ENCODE data around the gene PDZRN3.

Gene PDZRN3

GRCh38 chr3:73498764-73499622 is 125.7 kb downstream of the PDZRN3 start:
- in situ Hi-C loops (cut with HindIII; ENCODE audit: low sequenced_read_pairs), result no loop called here

- in situ Hi-C loops (cut with HindIII; ENCODE audit: low sequenced_read_pairs), result no loop called here
Measured at GRCh38 chr3:73497646-73498406, 126.9 kb downstream of the PDZRN3 start.

DNA sequence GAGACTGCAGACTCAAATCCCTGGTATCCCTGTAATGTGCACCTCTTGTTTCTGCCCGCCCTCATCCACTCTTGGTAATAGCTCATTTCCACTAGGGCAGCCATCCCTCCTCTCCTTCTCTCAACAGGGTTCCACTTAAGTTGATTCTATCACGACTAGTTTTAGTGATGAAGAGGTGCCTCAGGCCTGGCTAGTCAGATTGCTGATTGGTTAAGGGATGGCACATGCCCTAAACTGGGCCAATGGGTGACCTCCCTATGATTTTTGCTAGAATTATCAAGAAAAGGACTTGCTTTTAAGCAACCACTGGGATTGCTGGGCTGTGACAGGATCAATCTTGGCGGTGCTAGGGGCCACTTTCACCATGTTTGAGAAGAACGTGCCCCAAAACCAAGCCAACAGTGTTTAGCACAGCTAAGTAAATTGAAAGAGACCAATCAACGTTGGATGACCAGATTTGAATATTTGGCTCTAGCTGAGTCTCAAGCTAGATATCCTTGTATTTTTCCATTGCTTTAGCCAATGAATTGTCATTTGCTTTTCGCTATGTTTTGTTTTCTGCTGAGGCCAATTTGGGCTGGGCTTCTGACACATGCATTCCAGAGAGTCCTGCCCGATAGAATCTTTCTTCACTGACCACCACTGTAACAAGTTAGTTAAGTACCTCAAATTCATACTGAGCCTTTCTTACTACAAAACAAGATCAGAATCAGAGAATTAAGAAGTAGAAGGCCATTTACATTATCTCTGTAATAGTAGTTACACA is 131.0 kb downstream of the PDZRN3 start:
- in situ Hi-C loops (cut with HindIII; ENCODE audit: low sequenced_read_pairs), result no loop called here

GRCh38 chr3:73492186-73492585 is 132.6 kb downstream of the PDZRN3 start:
- in situ Hi-C loops (cut with HindIII; ENCODE audit: low sequenced_read_pairs), result no loop called here

- in situ Hi-C loops (cut with HindIII; ENCODE audit: low sequenced_read_pairs), result no loop called here
Measured at GRCh38 chr3:73491287-73491662, 133.5 kb downstream of the PDZRN3 start.

DNA sequence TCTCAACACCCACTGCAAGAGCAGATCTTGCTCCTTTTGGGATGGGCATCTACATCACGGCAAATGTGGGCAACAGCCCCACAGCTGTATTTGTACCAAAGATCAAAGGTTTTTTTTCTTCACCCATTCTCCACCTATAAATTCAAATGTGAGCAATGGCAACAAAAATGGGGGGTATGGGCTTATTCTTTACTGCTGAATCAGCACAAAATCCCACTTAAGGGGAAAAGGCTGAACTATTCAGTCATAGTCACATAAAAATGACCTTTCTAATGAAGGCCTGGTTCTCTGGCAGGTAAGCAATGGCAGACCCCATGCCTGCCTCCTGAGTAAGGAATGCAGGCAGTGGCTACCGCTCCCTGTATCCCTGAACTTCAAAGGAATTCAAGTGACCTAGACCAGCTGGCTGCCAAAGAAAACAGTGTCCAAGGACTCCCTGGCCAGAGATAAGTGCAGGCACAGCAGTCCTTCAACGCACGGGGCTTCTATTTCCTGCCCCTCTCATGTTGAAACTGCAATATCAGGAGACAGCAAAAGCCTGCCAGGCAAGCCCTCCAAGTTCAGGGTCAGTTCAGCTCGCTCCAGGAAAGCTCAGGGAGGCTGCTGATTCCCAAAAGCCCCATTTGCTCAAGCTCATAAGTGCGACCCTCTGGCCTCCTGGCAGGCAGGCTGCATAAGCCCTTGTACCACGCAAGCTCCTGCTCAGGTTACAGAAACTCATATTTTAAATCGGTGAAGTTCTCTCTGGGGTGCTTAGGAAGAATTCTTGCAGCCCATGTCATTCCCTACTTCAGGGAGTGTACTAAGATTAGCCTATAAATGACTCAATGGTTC is 134.1 kb downstream of the PDZRN3 start:
- in situ Hi-C loops (cut with HindIII; ENCODE audit: low sequenced_read_pairs), result no loop called here

DNA sequence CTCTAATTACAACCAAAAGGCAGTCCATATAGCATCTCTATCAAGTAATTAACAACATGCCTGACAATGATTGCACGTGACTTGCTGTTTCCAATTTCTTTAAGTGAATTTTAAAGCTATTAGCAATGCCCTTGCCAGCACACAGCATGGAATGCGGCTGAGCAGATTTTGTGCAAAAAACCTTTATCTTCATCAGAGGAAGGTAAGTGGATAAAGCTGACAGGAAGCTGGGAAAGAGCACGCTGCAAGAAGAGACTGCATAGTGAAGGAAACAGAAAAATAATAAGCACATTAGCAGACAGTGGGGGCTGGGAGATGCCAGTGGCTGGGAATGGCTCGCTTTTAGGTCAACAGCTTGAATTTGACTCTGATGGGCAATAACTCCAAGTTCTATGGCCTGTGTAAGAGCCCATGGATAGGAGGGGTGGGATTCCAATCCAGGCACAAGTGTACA is 138.8 kb downstream of the PDZRN3 start:
- in situ Hi-C loops (cut with HindIII; ENCODE audit: low sequenced_read_pairs), result no loop called here

- in situ Hi-C loops (cut with HindIII; ENCODE audit: low sequenced_read_pairs), result no loop called here
Measured at GRCh38 chr3:73484656-73485248, 140.0 kb downstream of the PDZRN3 start.

DNA sequence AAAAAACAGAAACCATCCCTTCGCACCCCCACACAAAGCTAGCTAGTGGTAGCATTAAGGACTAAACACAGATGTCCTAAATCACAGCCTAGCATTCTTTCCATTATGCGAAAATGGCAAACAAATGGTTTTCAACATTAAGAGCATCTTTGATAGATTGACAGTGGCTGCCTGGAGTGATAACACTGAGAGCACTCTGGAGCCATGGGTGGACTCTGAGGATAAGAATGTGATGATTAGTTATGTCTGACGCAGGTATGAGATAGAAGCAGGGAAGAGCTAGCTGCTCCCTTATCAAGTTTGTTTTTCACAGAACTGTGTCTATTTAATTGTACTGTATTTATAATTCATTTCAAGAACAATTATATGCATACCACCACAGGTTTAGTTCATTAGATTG is 142.9 kb downstream of the PDZRN3 start:
- in situ Hi-C loops (cut with HindIII; ENCODE audit: low sequenced_read_pairs), result no loop called here

GRCh38 chr3:73480187-73480672 is 144.5 kb downstream of the PDZRN3 start:
- in situ Hi-C loops (cut with HindIII; ENCODE audit: low sequenced_read_pairs), result no loop called here

DNA sequence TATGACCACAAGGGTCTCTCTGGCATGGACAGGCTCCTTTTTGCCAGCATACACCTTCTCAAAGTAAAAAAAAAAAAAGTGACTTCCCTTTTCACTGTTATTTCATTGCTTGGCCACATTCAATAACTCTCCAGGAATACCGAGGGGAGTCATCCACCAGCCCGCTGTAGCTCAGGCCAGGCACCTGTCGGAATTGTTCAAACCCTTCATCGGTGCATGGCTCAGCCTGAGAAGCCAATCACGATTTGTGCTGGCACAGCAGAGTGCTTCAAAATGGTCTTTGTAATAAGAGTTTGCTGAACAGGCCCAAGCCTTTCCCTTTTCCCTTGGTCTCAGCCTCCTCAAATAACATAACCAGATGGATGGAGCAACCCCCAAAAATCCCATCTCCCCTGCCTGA is 145.4 kb downstream of the PDZRN3 start:
- in situ Hi-C loops (cut with HindIII; ENCODE audit: low sequenced_read_pairs), result no loop called here

DNA sequence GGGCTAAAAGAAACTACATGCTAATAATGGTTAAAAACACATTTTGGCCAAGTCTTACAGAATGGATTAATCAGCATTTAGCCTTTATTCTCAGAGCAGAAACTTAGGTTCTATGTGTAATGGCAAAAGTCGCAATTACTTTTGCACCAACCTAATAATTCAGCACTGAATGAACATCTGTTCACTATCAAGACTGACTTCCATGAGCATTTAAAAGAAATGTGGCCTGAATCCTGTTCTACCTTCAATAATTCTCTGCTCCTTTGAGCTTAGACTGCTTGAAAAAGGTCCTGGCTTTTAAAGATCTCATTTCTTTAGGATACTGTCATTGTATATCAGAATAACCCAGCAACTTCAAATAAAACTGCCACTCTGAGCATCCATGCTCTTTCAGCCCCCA is 145.9 kb downstream of the PDZRN3 start:
- in situ Hi-C loops (cut with HindIII; ENCODE audit: low sequenced_read_pairs), result no loop called here

DNA sequence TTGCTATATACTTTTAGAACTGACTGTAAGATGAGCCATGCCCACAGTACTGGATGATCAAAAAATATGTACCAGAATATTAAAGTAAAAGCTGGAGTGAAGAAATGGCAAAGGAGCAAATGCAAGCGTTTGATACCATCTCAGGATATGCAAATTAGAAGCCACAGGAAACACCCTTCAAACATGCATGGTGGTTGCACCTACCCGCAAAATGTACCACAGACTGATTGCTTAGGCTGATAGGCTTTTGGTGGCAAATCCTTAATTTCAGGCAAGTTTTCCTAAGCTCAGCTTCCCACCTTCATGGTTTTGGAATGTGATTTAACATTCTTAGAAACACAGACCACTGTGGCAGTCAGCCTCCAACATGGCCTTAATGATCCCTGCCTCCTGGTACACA is 149.0 kb downstream of the PDZRN3 start:
- in situ Hi-C loops (cut with HindIII; ENCODE audit: low sequenced_read_pairs), result no loop called here

DNA sequence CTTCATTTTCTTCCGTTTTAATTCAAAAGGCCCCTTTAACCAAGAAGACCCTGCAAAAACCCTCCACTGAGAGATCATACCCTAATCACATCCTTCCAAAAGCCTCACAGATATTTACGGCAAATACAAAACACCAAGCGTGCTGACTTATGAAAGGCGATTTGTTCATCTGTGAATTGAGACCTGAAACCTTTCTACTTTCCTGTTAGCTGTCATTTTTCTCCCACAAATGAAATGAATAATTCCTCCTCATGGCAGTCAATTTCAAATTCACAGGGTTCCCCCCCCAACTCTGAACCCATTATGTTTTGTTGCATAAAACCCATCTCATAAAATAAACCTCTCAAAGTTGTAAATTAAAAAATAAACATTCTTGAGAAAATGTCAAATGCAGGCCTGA is 149.6 kb downstream of the PDZRN3 start:
- in situ Hi-C loops (cut with HindIII; ENCODE audit: low sequenced_read_pairs), result no loop called here

- in situ Hi-C loops (cut with HindIII; ENCODE audit: low sequenced_read_pairs), result no loop called here
Measured at GRCh38 chr3:73474619-73475018, 150.1 kb downstream of the PDZRN3 start.

DNA sequence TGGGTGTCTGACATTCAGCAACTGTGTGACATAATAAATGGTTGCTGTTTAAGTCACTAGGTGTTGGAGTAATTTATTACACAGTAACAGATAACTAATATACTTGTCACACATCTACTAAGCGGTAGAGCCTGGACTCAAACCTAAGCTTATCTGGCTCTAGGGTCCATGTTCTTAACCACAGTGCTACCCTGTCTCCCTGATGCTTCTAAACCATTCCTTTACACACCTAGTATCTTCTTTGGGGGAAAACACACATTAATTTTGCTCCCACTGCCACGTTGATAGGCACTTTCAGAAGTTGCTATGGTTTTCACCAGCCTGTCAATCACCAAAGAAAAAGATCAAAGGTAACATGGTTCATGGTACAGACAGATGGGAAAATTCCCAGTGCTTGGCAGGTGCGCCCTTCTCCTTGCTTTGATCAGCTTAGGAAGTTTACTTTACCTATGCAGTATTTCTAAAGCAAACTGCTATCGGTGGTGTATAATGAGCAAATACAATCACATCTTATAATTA is 150.8 kb downstream of the PDZRN3 start:
- in situ Hi-C loops (cut with HindIII; ENCODE audit: low sequenced_read_pairs), result no loop called here

DNA sequence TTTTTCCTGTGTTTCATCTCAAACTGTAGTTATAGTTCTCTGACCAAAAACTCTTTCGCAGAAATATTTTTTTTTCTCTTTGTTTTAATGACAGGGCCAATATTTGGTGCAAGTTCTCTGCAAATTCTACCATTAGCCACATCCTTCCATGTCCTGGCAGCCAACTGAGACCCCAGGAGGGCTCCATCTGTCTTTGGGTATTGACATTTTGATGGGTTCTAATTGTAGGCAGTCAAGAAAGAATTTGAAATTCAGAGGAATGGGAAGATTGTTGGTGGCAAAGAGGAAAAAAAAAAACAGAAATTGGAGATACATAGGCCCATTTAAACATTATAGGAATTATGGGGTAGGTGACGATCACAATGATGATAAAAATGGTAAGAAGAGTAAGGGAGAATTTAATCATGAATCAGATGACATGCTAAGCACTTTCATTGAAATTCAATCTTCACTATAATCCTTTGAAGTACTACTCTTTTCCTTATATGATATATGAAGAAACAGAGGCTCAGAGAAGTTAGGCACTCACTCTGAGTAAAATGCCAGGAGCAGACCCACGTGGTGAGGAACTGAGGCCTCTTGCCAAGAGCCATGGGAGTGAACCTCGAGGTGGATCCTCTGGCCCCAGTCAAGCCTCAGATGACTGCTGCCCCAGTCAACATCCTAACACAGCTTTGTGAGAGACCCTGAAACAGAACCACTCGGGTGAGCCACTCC is 151.4 kb downstream of the PDZRN3 start:
- in situ Hi-C loops (cut with HindIII; ENCODE audit: low sequenced_read_pairs), result no loop called here

- in situ Hi-C loops (cut with HindIII; ENCODE audit: low sequenced_read_pairs), result no loop called here
Measured at GRCh38 chr3:73471986-73472787, 152.6 kb downstream of the PDZRN3 start.
